H1 (cell line): ENCODE measurements around the gene ST8SIA5.

Experiments
- CBX5 ChIP-seq: fragments of 300-800, 300-1000 bp; sonication (generic); IDR thresholded peaks from 2 replicates; pipeline ENCODE4 v1.7.1; 2016; ENCODE audit warnings: antibody characterized with exemption, low read length, low read depth
- CTCF ChIP-seq, 3 experiments: IDR thresholded peaks; 1 replicate in 2 of 3; 2 replicates in 1 of 3; pipeline versions ENCODE4 v1.5.1 to v1.6.1; 2011; ENCODE audit warnings: low read length in 3 of 3, mild to moderate bottlenecking in 3 of 3, inconsistent platforms in 2 of 3, low read depth in 1 of 3, moderate library complexity in 1 of 3; ENCODE audit not compliant: insufficient read depth in 1 of 3; ENCODE audit errors: control extremely low read depth in 1 of 3
- EP300 ChIP-seq, 2 experiments: IDR thresholded peaks; 1 replicate in 1 of 2; 2 replicates in 1 of 2; pipeline ENCODE4 v1.6.1; 2011 to 2012; ENCODE audit warnings: low read depth in 2 of 2, low read length in 2 of 2, mild to moderate bottlenecking in 2 of 2, borderline replicate concordance in 1 of 2, inconsistent platforms in 1 of 2, moderate library complexity in 1 of 2
- MAFK ChIP-seq: IDR thresholded peaks from 2 replicates; pipeline ENCODE4 v1.6.1; 2012; ENCODE audit warnings: low read depth, mild to moderate bottlenecking, improper control_type of control experiment, low read length
- PHF8 ChIP-seq: fragments of 200-600 bp; sonication (generic); conservative IDR thresholded peaks from 2 replicates; pipeline ENCODE4 v1.7.1; 2012; ENCODE audit warnings: low read depth, mild to moderate bottlenecking, inconsistent platforms, low read length, moderate library complexity
- POLR2A ChIP-seq, 2 experiments: IDR thresholded peaks; 1 replicate in 1 of 2; 2 replicates in 1 of 2; pipeline ENCODE4 v1.6.1; 2011; ENCODE audit warnings: low read depth in 2 of 2, low read length in 2 of 2, mild to moderate bottlenecking in 2 of 2; ENCODE audit errors: control extremely low read depth in 1 of 2
- RBBP5 ChIP-seq: IDR thresholded peaks from 2 replicates; pipeline ENCODE4 v1.7.1; 2012; ENCODE audit warnings: low read depth, mild to moderate bottlenecking, inconsistent platforms, low read length, moderate library complexity, borderline replicate concordance
- RXRA ChIP-seq: IDR thresholded peaks from 2 replicates; pipeline ENCODE4 v1.6.1; 2011; ENCODE audit warnings: low read depth, mild to moderate bottlenecking, low read length, moderate library complexity; ENCODE audit not compliant: insufficient read depth
- TAF1 ChIP-seq: IDR thresholded peaks from 2 replicates; pipeline ENCODE4 v1.6.1; 2011; ENCODE audit warnings: mild to moderate bottlenecking, low read depth, low read length

DNA sequence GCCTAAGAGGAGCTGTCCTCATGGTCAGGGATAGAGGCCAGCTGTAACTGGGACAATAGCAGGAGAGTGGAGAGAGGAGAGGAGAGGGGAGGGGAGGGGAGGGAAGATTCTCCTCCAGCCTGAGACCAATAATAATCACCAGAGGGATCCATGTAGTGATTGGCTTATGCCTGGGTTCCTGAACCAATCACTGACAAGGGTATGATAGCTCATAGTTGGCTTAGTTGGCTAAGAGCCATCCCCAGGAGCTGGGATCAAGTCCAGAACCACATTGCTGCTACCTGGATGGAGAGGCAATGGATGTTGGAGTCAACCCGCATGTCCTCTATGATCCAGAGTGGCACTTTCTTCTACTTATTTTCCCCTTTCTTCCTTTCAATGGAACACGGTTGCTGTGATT lies 7.7 kb upstream of the ST8SIA5 start:
- TF ChIP-seq CTCF (IDR thresholded peaks at IDR 0.05; ENCODE audit: control extremely low read depth in 1 of 3, insufficient read depth in 1 of 3, low read depth in 1 of 3, low read length in 3 of 3) (no peak), RBBP5 (no peak), CBX5 (no peak), TAF1 (no peak), EP300 (IDR thresholded peaks at IDR 0.05; ENCODE audit: borderline replicate concordance in 1 of 2, low read depth in 2 of 2, low read length in 2 of 2) (no peak), PHF8 (no peak), RXRA (no peak), POLR2A (IDR thresholded peaks at IDR 0.05; ENCODE audit: control extremely low read depth in 1 of 2, low read depth in 2 of 2, low read length in 2 of 2) (no peak), MAFK (no peak)
